COLO829 (cell line): ENCODE results near the gene TAF4.

Source experiments
- DNase-seq: peaks from one replicate; pipeline ENCODE4 v3.0.0; 2012; ENCODE audit warnings: low spot score

TAF4 gene

GRCh38 chr20:61941721-61942405 is 123.8 kb downstream of the TAF4 start:
- no peak for DNase-seq

- no peak for DNase-seq
Observed at GRCh38 chr20:61940976-61941720, 124.5 kb downstream of the TAF4 start.

GRCh38 chr20:61940491-61940890 is 125.2 kb downstream of the TAF4 start:
- no peak for DNase-seq

GRCh38 chr20:61939691-61940360 is 125.9 kb downstream of the TAF4 start:
- no peak for DNase-seq

GRCh38 chr20:61938839-61939690 is 126.6 kb downstream of the TAF4 start:
- no peak for DNase-seq

- DNase-seq = no peak
Observed at GRCh38 chr20:61937963-61938838, 127.5 kb downstream of the TAF4 start.

GRCh38 chr20:61937146-61937962 is 128.3 kb downstream of the TAF4 start:
- DNase-seq = peak; percentile 42

- no peak for DNase-seq
Observed at GRCh38 chr20:61936701-61937131, 129.0 kb downstream of the TAF4 start.

GRCh38 chr20:61935926-61936700 is 129.6 kb downstream of the TAF4 start:
- DNase-seq = peak; percentile 96

- DNase-seq = no peak
Observed at GRCh38 chr20:61934716-61935530, 130.8 kb downstream of the TAF4 start.

GRCh38 chr20:61933951-61934715 is 131.5 kb downstream of the TAF4 start:
- DNase-seq = no peak

- DNase-seq = no peak
Observed at GRCh38 chr20:61933481-61933950, 132.2 kb downstream of the TAF4 start.

GRCh38 chr20:61932711-61933480 is 132.8 kb downstream of the TAF4 start:
- DNase-seq = no peak

- no peak for DNase-seq
Observed at GRCh38 chr20:61932199-61932592, 133.5 kb downstream of the TAF4 start.

GRCh38 chr20:61931476-61932198 is 134.0 kb downstream of the TAF4 start:
- no peak for DNase-seq
